Liver (tissue), 2 donors: Measurements from ENCODE around the gene ZNF765.
"Not testable (repeated sequence)": the region's sequence is repeated elsewhere in the genome, so short reads cannot be mapped to it uniquely, and the experiment has no call there.

Experiments used
- TF ChIP-seq, protein P1 (sequence below): fragments of 150-350 bp; IDR thresholded peaks from 2 replicates; pipeline ENCODE4 v1.5.1; 2017; ENCODE audit warnings: improper control_type of control experiment, low read depth, low read length; ENCODE audit not compliant: missing input control
- TF ChIP-seq, protein P2 (sequence below): IDR thresholded peaks from 2 replicates; pipeline ENCODE4 v1.6.1; 2016; ENCODE audit warnings: antibody characterized with exemption, mild to moderate bottlenecking
- donor health status: healthy.

DNA sequence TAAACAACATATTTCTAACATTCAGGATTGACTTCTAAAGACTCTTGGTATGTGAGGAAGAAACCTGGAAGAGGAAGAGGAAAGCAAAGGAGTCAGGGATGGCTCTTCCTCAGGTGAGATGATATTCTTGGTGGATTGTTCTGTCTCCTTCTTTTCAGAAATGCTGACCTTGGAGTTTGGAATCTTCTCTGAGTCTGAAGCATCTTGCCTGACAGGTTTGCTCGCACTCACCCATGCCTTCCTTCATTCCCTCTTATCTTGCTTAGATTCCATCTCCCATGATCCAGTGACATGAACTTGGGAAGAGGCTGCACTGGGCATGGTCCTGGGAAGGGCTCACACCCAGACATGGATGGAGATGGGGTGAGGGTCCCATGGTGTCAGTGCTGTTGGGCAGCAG, 3.0 kb downstream of the ZNF765 start:
- TF ChIP-seq, protein P1, sequence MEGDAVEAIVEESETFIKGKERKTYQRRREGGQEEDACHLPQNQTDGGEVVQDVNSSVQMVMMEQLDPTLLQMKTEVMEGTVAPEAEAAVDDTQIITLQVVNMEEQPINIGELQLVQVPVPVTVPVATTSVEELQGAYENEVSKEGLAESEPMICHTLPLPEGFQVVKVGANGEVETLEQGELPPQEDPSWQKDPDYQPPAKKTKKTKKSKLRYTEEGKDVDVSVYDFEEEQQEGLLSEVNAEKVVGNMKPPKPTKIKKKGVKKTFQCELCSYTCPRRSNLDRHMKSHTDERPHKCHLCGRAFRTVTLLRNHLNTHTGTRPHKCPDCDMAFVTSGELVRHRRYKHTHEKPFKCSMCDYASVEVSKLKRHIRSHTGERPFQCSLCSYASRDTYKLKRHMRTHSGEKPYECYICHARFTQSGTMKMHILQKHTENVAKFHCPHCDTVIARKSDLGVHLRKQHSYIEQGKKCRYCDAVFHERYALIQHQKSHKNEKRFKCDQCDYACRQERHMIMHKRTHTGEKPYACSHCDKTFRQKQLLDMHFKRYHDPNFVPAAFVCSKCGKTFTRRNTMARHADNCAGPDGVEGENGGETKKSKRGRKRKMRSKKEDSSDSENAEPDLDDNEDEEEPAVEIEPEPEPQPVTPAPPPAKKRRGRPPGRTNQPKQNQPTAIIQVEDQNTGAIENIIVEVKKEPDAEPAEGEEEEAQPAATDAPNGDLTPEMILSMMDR = not testable (repeated sequence)
- TF ChIP-seq, protein P2, sequence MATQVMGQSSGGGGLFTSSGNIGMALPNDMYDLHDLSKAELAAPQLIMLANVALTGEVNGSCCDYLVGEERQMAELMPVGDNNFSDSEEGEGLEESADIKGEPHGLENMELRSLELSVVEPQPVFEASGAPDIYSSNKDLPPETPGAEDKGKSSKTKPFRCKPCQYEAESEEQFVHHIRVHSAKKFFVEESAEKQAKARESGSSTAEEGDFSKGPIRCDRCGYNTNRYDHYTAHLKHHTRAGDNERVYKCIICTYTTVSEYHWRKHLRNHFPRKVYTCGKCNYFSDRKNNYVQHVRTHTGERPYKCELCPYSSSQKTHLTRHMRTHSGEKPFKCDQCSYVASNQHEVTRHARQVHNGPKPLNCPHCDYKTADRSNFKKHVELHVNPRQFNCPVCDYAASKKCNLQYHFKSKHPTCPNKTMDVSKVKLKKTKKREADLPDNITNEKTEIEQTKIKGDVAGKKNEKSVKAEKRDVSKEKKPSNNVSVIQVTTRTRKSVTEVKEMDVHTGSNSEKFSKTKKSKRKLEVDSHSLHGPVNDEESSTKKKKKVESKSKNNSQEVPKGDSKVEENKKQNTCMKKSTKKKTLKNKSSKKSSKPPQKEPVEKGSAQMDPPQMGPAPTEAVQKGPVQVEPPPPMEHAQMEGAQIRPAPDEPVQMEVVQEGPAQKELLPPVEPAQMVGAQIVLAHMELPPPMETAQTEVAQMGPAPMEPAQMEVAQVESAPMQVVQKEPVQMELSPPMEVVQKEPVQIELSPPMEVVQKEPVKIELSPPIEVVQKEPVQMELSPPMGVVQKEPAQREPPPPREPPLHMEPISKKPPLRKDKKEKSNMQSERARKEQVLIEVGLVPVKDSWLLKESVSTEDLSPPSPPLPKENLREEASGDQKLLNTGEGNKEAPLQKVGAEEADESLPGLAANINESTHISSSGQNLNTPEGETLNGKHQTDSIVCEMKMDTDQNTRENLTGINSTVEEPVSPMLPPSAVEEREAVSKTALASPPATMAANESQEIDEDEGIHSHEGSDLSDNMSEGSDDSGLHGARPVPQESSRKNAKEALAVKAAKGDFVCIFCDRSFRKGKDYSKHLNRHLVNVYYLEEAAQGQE = not testable (repeated sequence)
